DND-41 (cell line): ENCODE data around the gene CAPN1.

Experiments
- CTCF ChIP-seq: IDR thresholded peaks from 2 replicates; pipeline ENCODE4 v1.5.1; 2012; ENCODE audit warnings: borderline replicate concordance, low read length, moderate library complexity, mild to moderate bottlenecking; ENCODE audit not compliant: poor library complexity, severe bottlenecking; ENCODE audit errors: extremely low read depth
- EZH2 ChIP-seq: IDR thresholded peaks from 3 replicates; pipeline ENCODE4 v1.6.1; 2012; ENCODE audit warnings: borderline replicate concordance, low read depth, mild to moderate bottlenecking, moderate library complexity, low read length, inconsistent platforms; ENCODE audit not compliant: severe bottlenecking

DNA sequence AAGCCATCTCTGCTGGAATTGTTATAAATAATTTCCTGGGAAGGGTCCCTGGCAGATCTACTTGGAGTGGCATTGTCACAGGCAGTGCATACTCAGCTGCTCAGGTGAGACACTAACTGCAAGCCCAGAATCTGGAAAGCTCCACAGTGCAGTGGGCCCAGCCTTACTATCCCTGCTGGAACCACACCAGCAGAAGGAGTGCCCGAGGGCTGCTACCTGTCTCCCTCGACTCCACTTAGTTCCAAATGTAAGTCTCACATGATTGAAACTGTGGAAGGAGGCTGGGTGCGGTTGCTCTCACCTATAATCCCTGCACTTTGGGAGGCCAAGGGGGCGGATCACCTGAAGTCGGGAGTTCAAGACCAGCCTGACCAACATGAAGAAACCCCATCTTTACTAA, 33.1 kb upstream of the CAPN1 start:
- no peak for TF ChIP-seq CTCF
- TF ChIP-seq EZH2: no peak
